NCI-H1436 (cell line): ENCODE data around the gene DEFB121.
"Not testable (repeated sequence)": the region's sequence is repeated elsewhere in the genome, so short reads cannot be mapped to it uniquely, and the experiment has no call there.

ENCODE experiments used
- DNase-seq: peaks from one replicate; lab custom pipeline; 2025; lab: John Stamatoyannopoulos, UW

Gene DEFB121, protein sequence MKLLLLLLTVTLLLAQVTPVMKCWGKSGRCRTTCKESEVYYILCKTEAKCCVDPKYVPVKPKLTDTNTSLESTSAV

DNA sequence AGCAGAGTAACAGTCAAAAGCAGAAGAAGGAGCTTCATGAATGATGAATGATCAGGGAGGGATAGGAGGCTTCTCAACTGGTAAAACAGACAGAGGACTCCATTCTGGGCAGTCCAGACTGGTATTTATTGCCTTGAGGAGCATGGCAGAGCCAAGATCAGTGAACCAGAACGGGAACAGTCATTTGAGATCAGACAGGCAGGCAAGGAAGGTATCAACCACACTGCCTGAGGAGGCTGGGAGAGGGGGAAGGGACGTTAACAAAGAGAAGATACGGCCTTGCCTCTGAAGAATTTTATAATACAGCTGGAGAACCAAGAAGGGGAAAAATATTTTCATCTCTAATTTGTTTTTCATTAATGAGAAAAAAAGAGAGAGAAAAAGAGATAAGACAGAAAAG is at the start of gene DEFB121:
DEFB121 (minus strand) TSS at position 101 of the 400 bp plus-strand sequence; CDS start at position 38, 63 bp downstream.
- DNase-seq = no peak

DNA sequence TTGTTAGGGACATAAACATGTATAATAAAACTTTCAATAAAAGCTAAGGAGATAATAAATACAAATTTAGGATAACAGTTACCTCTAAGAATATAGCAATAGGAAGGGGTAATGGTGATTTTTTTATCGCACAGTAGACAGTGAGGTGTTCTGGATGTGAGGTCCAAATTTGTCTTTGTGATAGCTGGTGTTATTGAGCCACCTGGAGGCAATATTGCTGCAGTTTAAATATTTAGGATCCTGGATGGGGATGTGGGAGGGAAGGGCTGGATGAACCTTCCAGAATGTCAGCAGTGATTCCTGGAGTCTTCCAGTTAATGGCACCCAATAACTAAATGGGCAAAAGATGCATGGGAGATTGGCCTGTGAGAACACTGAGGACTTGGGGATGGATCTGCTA is 48.3 kb upstream of the DEFB121 start:
- DNase-seq = no peak

DNA sequence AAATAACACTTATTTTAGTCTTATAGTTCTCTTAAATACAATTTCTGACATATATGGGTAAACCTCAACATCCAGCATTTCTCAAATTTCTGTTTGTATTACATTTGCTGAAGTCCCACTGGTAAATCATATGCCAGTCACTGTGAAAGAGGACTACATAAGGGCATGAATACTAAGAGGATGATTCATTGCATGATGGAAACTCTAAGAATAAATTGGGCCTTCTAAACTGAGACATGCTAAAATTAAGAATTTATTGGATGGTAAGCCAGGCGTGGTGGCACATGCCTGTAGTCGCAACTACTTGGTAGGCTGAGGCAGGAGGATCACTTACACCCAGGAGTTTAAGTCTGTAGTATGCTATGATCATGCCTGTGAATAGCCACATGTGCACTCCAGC is 46.6 kb upstream of the DEFB121 start:
- DNase-seq = no peak

DNA sequence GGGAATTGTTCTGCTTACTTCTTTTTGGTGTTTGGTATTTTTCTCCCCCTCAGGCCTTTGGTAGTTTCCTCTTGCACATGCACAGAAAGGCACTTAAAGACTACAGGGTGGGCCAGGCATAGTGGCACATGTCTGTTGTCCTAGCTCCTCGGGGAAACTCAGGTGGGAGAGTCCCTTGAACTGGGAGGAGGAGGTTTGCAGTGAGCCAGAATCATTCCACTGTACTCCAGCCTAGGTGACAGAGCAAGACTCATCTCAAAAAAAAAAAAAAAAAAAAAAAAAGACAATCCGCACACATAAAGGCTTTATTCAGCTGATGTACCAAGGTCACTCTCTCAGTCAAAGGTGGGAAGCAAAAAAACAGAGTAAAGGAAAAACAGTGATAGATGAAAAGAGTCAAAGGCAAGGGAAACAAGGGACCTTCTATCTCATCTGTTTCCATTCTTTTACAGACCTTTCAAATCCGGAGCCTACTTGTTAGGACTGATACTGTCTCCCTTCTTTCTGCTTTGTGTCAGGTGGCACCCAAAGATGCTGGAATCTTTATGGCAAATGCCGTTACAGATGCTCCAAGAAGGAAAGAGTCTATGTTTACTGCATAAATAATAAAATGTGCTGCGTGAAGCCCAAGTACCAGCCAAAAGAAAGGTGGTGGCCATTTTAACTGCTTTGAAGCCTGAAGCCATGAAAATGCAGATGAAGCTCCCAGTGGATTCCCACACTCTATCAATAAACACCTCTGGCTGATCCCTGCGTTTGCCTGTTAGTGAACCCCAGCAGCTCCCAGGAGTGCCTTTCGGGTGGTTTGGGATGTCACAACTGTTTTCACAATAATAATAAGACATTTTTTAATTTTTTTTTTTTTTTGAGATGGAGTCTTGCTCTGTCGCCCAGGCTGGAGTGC is 43.7 kb upstream of the DEFB121 start:
- no peak for DNase-seq

DNA sequence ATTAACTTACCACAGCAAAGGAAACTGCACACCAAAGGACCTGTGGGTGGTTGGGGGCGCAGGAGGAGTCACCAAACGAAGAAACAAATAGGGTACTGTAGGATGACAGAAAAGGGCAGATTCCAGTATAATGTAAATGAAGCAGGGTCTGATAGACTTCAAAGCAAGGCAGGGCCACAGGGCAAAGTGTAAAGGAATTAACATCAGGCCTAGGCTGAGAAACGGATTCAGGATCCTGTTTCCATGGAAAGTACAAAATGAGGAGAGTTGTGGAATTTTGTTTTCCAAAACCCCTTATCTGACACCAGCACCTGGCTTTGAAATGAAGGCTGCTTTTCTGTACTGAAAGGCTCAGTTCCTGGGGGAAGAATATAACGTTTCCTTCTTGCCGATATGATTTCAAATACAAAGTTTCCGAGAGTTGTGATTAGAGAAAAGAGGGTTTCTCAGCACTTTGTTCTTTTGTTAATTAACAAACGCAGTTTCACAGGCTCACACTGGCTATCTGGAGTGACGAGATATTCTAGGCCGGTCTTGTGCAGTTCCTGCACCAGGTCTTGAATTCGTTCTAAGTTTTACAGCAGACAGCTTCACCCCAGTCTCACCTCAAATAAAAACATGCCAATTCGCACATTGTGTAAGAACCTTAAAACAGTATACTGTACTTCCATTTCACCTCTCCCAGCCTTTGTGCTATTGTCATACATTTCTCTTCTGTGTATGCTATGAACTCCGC is 40.2 kb upstream of the DEFB121 start:
- no peak for DNase-seq

DNA sequence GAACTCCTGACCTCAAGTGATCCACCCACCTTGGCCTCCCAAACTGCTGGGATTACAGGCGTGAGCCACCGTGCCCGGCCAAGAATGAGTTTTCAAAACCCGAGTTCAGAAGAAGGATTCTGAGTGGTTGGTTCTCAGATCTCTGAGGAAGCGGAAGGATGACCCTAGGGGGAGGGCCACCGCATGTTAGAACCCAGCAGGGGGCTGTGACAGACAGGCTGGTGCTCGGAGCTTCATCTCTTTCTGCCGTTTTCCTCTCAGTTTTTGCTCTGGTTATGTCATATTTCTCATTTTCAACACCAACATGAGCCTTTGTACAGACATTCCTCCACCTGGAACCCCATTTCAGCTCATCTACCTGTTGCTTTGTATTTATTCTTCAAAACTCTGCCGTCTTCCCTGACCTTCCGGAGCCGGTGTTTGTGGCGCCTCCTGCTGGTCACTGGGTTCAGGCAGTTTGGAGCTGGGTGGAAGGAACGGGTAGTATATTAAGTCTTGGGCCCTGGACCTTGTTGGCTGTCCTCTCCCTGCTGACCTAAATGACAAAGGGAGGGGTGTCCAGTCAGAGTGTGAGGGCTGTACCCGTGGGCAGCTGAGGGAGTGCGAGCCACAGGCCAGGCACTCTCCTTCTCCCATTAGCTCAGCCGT is 34.1 kb upstream of the DEFB121 start, which contains the start of gene DEFB123:
DEFB123 (plus strand) TSS at position 621 of the 648 bp plus-strand sequence. CDS start 67 bp downstream, outside the sequence.
- no peak for DNase-seq

DNA sequence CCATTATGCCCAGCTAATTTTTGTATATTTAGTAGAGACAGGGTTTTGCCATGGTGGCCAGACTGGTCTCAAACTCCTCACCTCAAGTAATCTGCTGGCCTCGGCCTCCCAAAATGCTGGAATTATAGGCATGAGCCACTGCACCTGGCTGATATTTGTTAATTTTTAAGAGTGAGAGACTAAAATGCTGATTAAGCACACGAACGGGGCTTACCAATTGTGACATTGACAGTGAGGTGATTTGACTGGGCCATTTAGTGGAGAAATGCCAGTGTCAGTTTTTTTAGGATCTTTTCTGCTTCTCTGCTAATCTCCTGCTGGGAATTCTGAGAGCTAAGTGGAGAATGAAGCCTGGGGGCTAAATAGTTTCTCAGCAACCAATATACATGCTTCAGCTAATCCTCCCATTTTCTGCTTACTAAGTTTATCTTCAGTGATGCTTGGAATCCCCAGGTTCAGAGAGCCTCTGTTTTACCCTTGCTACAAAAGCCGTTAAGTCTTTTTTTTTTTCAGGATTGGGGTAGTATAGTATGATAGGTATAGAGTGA is 24.6 kb upstream of the DEFB121 start:
- DNase-seq = no peak

DNA sequence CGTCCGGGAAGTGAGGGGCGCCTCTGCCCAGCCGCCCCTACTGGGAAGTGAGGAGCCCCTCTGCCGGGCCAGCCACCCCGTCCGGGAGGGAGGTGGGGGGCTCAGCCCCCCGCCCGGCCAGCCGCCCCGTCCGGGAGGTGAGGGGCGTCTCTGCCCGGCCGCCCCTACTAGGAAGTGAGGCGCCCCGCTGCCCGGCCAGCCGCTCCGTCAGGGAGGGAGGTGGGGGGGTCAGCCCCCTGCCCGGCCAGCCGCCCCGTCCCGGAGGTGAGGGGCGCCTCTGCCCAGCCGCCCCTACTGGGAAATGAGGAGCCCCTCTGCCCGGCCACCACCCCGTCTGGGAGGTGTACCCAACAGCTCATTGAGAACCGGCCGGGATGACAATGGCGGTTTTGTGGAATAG is 21.6 kb upstream of the DEFB121 start:
- not testable (repeated sequence) for DNase-seq

DNA sequence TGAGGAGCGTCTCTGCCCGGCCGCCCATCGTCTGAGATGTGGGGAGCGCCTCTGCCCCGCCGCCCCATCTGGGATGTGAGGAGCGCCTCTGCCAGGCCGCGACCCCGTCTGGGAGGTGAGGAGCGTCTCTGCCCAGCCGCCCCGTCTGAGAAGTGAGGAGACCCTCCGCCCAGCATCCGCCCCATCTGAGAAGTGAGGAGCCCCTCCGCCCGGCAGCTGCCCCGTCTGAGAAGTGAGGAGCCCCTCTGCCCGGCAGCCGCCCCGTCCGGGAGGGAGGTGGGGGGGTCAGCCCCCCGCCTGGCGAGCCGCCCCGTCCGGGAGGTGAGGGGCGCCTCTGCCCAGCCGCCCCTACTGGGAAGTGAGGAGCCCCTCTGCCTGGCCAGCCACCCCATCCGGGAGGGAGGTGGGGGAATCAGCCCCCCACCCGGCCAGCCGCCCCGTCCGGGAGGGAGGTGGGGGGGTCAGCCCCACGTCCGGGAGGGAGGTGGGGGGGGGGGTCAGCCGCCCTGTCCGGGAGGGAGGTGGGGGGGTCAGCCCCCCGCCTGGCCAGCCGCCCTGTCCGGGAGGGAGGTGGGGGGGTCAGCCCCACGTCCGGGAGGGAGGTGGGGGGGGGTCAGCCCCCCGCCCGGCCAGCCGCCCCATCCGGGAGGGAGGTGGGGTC is 21.0 kb upstream of the DEFB121 start:
- not testable (repeated sequence) for DNase-seq

DNA sequence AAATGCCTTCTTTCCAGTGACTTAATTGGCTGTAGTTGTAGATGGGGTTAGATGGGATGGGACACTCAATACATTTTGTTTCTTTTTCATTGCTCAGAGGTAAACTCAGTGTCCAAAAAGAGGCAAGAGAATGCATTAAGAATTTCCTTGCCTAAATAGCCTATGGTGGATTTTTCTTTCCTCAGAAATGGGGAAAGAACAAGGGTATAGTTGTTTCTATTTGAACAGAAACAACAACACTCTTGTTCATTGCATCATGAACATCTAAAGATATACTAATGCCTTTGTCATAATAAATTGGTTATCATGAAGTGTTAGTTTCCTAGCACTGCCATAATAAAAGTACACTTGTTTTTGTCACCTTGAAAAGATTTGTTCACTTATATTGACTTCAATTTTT is 19.8 kb upstream of the DEFB121 start:
- no peak for DNase-seq

DNA sequence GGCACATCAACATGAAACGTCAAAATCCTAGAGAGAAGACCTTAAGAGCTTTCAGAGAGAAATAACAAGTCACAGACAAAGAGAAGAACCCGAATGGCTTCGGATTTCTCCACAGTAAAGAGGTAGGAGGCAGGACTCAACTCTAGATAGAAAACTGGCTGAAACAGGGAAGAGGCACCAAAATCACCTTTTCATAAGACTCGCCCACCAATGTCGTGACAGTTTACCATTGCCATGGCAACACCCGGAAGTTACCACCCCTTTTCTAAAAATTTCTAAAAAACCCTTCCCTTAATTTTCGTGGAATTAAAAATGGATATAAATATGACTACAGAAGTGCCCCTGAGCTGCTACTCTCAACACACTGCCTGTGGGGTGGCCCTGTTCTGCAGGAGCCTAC is 12.3 kb upstream of the DEFB121 start:
- no peak for DNase-seq

DNA sequence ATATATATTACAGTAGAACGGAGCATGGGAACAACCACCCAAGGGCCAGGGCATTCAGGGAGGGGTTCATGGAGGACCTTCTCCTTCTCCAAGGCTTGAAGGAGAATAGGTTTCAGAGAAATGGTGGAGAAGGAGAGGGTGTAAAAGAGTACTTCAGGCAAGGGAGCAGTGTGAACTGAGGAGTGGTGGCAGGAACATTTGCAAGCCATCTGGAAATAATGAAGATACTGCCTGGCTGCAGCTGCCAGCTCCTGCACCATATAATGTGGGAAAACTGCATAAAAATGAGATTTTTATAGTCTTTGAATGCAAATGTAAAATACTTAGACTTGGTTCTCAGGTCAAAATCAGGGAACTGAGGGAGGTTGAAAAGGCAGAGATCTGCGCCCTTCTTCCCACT is 9.6 kb upstream of the DEFB121 start:
- DNase-seq = no peak

DNA sequence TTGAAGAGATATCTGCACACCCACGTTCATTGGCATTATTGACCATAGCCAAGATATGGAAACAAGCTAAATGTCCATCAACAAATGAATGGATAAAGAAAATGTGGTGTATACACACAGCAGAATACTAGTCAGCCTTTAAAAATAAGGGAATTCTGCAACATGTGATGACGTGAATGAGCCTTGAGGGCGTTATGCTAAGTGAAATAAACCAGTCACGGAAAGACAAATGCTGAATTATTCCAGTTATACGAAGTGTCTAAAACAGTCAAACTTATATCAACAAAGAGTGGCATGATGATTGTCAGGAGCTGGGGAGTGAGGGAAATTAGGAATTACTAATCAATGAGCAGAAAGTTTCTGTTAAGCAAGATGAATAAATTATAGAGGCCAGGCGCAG is 8.4 kb upstream of the DEFB121 start:
- DNase-seq = no peak

DNA sequence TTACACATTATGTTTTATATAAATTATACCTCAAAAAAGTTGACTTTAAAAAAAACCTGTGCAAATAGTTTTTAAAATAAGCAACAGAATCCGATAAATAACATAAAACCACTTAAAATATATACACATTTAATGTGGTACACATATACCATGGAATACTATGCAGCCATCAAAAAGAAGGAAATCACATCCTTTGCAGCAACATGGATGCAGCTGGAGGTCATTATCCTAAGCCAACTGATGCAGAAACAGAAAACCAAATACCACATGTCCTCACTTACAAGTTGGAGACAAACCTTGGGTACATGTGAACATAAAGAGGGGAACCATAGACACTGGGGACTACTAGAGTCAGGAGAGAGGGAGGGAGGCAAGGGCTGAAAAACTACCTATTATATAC is 4.0 kb upstream of the DEFB121 start:
- no peak for DNase-seq

DNA sequence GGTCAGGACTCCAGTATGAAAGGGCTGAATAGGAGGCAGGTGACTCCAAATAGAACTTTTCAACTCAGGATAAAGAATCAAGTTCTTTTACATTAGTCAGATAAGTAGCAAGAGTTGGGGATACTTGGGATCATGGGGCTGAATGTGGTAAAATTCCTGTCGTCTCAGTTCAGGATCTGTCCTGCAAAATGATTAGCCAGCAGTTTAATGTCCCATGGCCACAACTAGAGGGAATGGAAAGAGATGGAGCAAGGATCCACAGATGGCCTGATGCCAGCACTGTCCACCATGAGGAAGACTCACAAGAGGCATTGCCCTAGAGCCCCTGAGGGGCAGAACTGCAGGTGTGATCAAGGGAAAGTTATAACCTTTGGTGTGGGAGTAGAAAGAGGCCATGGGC is 2.1 kb downstream of the DEFB121 start:
- no peak for DNase-seq

DNA sequence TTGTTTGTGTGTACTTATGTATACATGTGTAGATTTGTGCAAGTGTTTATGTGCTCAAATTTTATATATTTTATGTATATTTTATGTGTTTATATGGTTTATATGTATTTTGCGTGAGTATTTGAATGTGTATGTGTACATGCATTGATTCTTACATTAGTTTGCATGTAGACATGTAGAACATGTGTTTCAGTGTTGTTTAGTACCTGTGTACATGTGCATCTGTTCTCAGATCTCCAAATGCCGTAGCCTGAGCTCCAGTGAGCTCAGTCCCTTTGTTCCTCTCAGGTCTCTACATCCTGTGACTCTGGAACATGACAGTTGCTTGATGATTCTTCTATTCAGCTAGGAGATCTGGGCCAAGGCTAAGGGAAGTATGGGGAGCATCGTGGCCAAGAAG is 11.1 kb downstream of the DEFB121 start:
- no peak for DNase-seq

DNA sequence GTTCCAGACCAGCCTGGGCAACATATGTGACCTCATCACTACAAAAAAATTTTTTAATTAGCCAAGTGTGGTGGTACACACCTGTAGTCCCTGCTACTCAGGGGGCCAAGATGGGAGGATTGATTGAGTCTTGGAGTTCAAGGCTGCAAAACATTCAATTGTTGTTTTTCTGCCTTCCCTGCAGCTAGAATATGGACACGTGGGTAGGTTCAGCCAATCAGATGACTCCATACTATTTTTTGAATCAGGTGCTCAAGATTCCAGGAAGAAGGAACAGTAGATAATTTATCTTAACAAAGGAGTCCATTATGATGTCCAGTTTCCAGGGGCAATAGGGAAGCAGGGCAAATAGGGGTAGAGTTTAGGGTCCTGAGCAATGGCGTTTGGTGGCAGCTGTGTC is 13.2 kb downstream of the DEFB121 start:
- no peak for DNase-seq

DNA sequence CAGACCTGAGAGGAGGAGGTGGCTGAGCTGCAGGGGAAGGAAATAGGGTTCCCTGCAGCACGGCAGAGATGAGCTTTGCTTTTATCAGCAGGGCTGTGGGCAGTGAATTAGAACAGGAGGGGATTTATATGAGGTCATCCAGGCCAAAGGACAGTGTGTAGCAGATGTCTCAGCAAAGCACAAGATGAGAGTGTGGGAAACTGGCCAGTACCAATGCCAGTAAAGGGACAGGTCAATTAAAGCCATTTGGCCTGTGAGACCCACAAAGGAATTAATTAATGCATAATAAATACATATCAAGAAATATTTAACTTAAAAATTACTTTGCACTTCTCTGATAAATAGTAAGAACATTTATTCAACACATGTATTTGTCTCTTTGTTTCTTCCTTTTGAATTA is 15.5 kb downstream of the DEFB121 start, which contains the start of gene DEFB119:
DEFB119 (minus strand) TSS at position 101 of the 400 bp plus-strand sequence. CDS start 107 bp downstream, outside the sequence.
- no peak for DNase-seq

DNA sequence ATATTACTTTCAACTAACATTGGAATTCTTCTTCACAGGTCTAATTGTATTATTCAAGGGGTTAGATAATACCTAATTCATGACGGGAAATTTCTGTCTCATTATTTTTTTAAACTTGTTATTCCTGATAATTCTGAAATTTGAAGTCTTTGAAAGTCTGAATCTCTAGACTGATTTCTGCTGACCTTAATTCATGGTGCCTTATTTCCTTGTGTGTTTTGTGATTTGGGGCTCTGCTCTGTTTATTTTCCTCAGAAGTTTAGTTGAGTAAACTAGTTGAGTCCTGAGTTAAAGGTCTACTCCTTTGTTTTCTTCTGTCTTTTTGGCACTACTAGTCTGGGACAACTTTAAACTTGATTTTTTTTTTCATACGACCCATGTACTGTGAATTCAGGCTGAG is 31.7 kb downstream of the DEFB121 start:
- DNase-seq = no peak

DNA sequence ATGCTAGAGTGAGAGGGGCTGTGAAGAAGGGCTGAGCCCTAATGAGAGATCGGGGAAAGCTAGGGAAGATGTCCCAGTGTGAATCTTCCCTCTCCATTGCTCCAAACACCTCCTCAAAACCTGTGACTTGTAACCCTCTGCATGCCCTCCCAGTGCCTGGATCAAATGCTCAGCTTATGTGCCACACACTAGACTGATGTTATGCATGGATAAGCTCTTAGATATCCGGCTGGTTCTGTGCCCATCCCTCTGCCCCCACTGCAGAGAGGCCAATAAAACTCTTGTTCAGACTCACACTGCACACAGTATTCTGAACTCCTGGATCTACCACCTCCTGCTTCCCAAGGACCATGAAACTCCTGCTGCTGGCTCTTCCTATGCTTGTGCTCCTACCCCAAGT is 37.7 kb downstream of the DEFB121 start, which contains the start of gene DEFB118:
DEFB118 (plus strand) TSS at position 301 of the 400 bp plus-strand sequence; CDS start at position 351, 50 bp downstream.
- DNase-seq = no peak

DNA sequence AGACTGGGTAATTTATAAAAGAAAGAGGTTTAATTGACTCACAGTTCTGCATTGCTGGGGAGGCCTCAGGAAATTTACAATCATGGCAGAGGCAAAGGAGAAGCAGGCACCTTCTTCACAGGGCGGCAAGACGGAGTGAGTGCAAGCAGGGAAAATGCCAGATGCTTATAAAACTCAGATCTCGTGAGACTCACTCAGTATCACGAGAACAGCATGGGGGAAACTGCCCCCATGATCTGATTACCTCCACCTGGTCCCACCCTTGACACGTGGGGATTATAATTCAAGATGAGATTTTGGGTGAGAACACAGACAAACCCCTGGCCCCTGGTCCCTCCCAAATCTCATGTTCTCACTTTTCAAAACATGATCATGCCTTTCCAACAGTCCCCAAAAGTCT is 41.7 kb downstream of the DEFB121 start:
- not testable (repeated sequence) for DNase-seq
